ENCODE measurements around the gene EHBP1L1.
"Not testable (repeated sequence)": the region's sequence is repeated elsewhere in the genome, so short reads cannot be mapped to it uniquely, and the experiment has no call there.

The EHBP1L1 gene

DNA sequence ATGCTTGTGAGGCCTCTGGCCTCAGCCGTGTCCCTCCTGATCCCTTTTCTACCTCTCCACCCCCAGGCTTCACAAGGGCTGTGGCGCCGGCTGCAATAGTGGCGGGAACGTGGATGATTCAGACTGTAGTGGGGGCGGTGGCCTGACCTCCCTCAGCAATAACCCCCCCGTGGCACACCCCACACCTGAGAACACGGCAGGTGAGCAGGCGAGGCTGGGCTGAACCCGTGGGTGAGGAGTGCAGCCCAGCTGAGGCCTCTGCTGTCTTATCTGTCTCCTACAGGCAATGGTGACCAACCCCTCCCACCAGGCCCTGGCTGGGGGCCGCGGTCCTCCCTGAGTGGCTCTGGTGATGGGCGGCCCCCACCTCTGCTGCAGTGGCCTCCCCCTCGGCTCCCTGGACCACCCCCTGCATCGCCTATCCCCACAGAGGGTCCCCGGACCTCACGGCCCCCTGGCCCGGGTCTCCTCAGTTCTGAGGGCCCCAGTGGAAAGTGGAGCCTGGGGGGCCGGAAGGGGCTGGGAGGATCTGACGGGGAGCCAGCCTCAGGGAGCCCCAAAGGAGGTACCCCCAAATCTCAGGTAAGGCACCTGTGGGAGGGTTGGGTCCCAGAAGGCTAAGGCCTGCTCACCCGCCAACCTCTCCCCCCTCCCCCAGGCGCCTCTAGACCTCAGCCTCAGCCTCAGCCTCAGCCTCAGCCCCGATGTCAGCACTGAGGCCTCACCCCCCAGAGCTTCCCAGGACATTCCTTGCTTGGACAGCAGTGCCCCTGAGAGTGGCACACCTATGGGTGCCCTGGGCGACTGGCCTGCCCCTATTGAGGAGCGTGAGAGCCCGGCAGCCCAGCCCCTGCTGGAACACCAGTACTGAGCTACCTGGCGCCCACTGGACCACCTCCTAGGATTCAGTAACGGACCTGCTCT is 60.5 kb downstream of the EHBP1L1 start:
- DNase-seq (ENCODE audit: low spot score): no peak

DNA sequence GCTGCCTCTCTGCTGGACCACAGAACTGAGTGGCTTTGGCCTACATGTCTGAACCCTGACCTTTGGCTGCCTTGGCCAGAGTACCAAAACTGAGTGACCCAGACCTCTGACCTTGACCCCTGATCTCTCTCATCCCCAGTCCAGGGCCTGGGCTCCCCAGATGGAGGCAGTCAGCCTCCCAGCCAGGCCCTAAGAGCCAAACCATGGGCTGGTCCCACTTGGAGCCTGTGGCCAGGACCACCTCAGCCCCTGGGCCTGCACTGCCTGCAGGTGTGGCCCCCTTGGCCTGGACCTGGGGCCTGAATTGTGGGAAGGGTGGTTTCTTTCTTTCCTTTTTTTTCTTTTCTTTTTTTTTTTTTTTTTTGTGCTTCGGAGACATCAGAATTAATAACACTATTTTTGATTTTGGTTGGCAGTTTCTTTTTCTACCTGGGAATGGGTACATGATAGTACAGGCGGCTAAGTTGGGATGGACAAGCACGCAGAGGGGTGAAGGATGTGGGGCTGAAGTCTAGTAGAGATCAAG is 61.2 kb downstream of the EHBP1L1 start:
- DNase-seq (ENCODE audit: low spot score): no peak

DNA sequence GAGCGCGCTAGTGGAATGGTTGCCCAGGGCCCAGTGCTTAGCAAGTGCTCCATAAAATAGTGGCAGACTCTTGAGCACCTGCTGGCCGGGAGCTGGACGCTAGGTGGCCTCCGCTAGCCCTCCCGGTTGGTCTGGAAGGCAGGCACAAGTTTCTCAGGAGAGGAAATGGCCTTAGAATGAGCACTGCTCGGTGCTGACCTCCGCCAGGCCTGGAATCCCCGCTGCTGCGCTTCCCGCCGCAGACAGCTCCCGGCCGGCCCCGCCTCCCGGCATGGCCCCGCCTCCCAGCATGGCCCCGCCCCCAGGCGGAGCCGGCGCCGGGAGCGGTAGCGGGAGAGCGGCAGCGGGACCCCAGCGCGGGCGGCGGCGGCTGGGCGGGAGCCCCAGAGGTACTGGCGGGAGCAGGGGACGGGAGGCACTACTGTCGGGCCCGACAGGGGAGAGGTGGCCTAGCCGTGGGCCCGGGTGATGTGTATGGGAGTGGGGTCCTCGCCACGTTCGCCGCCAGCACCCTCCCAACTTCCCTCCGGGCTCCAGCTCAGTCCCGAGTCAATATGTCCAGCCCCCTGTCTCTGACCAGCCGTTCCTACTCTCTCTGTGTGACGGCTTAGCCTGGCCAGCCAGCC is 62.1 kb downstream of the EHBP1L1 start, which contains the start of gene SIPA1:
Gene SIPA1, plus strand, starts transcription at position 308 of the 626 bp plus-strand sequence. CDS start 2,821 bp downstream, outside the sequence.
- DNase-seq (ENCODE audit: low spot score): peak; percentile 66

DNA sequence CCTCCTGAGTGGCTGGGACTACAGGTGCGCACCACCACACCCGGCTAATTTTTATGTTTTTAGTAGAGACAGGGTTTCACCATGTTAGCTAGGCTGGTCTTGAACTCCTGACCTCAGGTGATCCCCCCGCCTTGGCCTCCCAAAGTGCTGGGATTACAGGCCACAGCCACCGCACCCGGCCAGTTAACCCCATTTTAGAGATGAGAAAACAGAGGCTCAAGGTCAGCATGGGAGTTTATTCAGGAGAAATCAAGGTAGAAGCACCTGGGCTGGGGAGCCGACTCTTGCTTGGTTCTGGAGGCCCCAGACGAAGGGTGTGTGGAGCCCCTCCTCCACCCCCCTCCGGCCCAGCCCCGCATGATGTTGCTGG is 63.4 kb downstream of the EHBP1L1 start:
- DNase-seq (ENCODE audit: low spot score): not testable (repeated sequence)

DNA sequence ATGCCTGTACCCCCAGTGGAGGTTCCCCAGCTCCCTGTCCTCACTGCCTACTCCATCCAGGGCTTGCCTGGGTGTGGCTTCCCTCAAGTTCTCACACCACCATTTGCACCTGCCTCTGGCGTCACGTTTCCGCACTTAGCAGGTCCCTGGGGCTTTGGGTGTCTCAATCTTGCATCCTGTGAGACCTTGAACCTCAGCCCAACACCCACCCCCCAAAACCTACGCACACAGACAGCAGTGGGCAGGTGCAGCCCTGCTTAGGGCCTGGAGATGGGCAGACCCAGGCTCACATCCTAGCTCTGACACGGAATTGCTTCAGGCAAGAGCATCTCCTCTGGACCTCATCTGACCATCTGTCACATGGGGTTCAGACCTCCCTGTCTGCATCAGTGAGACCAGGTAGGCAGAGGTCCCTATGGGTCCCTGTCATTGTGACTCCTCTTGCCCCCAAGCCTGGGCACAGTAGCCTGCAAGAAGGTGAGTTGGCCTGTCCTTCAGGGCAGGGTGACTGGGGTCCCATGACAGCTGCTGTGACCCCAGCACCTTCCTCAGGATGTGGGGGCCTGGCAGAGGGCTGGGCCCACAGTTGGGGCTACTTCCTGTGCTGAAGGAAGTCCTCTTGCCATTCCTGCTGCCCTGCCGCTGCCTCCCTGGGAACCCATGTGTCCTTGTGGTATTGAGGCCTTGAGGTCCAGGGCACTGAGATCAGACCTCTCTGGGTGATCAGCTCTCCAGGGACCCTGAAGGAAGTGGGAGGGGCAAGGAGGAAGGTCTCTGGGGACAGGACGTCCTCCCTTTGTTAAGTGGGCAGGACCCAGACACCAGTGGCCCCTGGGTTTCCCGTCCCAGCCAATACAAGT is 64.0 kb downstream of the EHBP1L1 start:
- DNase-seq (ENCODE audit: low spot score): peak; percentile 67

DNA sequence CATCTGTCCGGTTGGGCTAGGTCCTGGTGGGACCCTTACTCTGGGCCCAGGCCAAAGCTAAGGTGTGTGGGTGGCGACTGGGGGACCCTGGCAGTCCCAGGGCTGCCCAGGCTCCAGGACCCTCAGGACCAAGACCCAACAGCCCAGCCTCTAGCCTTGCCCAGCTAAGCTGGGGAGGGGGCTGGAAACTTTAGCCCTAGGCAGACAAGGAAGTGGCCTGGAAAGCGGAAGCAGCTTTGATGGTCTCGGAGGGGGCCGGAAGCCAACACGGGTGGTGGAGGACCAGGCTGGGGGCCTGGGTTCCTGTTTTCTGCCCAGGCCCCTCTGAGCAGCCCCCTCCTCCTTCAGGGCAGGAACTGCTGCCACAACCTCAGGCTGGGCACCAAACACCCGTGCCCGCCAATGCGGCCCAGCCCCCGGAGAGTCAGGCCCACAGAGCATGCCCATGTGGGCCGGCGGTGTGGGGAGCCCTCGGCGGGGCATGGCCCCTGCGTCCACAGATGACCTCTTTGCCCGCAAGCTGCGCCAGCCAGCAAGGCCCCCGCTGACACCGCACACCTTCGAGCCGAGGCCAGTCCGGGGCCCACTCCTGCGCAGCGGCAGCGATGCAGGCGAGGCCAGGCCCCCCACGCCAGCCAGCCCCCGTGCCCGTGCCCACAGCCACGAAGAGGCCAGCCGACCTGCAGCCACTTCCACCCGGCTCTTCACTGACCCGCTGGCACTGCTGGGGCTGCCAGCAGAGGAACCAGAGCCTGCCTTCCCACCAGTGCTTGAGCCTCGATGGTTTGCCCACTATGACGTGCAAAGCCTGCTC is 64.8 kb downstream of the EHBP1L1 start:
- peak; percentile 34 for DNase-seq (ENCODE audit: low spot score)

DNA sequence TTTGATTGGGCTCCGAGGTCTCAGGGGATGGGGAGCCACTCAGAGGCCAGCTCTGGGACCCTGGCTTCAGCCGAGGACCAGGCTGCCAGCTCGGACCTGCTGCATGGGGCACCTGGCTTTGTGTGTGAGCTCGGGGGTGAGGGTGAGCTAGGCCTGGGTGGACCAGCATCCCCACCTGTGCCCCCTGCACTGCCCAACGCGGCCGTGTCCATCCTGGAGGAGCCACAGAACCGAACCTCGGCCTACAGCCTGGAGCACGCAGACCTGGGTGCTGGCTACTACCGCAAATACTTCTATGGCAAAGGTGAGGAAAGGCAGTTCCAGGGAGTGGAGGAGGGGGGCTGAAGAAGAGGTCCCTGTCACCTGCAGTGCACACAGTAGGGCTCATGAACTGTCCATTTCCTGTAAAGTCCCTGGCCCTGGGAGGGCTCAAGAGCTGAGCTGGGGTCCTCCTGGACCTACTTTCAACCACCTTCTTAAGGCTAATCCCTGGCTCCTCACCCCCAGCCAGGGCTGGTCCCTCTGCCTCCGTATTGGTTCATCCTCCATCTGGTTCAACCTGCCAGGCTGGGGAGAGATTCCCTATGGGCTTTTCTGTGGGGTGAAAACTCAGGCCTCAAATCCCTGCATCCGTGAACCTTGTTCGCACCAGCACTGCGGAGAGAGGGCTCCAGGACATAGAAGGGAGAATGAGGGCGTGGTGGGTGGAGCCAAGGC is 65.6 kb downstream of the EHBP1L1 start:
- no peak for DNase-seq (ENCODE audit: low spot score)

Data from CD4-positive, alpha-beta T cell treated with Interleukin-15 for 4 hours (primary cell).